Measurements from ENCODE around the gene PDZD2.

PDZD2 gene

GRCh38 chr5:31936683-31937082 lies 297.8 kb downstream of the PDZD2 start:
- Histone ChIP-seq H3K9me3 (ENCODE audit: insufficient read depth, low read length, severe bottlenecking) (no peaks in the 10 kb centered on the region), H3K79me2 (ENCODE audit: insufficient read depth, low read length) (no peaks in the 10 kb centered on the region), H3K27me3 (ENCODE audit: insufficient read depth, low read length, poor library complexity) (no peaks in the 10 kb centered on the region), H3K4me3 (ENCODE audit: low read depth in 1 of 2, low read length in 2 of 2) (no peak overlapping the region), H2AFZ (ENCODE audit: low read depth, low read length) (no peak overlapping the region), H3K36me3 (ENCODE audit: insufficient read depth, low read length) (no peaks in the 10 kb centered on the region), H3K9ac (ENCODE audit: low read depth, low read length) (no peak overlapping the region), H3K27ac (ENCODE audit: low read length) (no peak overlapping the region), H4K20me1 (ENCODE audit: insufficient read depth, low read length) (no peaks in the 10 kb centered on the region), H3K4me1 (ENCODE audit: insufficient read depth, low read length) (no peaks in the 10 kb centered on the region), H3K4me2 (ENCODE audit: insufficient read depth, low read length) (no peak overlapping the region)
- no peak for ATAC-seq (ENCODE audit: insufficient read depth, low read depth)
- TF ChIP-seq CTCF (IDR thresholded peaks at IDR 0.05; ENCODE audit: borderline replicate concordance, extremely low read depth, low read length, poor library complexity, severe bottlenecking) (no peak), EZH2 (IDR thresholded peaks at IDR 0.05; ENCODE audit: borderline replicate concordance, low read depth, low read length, severe bottlenecking) (no peak)
- DNase-seq = no peak

DNA sequence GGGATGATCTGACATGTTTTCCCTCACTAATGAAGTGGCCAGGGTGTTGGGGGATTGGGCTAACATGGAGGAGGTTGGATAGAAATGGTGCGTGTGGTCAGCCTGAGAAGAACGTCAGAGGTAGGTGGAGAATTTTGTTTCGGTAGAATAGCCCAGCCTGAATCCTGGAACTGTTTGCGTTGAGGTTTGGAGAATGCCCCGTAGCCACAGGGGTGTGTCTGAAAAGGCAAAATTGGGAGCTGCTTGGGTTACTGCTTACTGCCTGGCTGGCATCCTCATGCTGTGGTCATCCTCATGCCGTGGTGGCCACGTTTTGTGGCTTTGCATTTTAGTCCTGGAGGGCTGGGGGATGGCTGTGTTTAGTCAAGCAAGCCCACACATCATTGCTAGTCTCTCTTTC lies 298.3 kb downstream of the PDZD2 start:
- Histone ChIP-seq H3K36me3 (ENCODE audit: insufficient read depth, low read length) (no peaks in the 10 kb centered on the region), H3K9me3 (ENCODE audit: insufficient read depth, low read length, severe bottlenecking) (no peaks in the 10 kb centered on the region), H3K4me3 (ENCODE audit: low read depth in 1 of 2, low read length in 2 of 2) (no peak overlapping the region), H3K4me1 (ENCODE audit: insufficient read depth, low read length) (no peaks in the 10 kb centered on the region), H3K4me2 (ENCODE audit: insufficient read depth, low read length) (no peak overlapping the region), H2AFZ (ENCODE audit: low read depth, low read length) (no peak overlapping the region), H3K27me3 (ENCODE audit: insufficient read depth, low read length, poor library complexity) (no peaks in the 10 kb centered on the region), H4K20me1 (ENCODE audit: insufficient read depth, low read length) (no peaks in the 10 kb centered on the region), H3K79me2 (ENCODE audit: insufficient read depth, low read length) (no peaks in the 10 kb centered on the region), H3K9ac (ENCODE audit: low read depth, low read length) (no peak overlapping the region), H3K27ac (ENCODE audit: low read length) (no peak overlapping the region)
- DNase-seq = no peak
- TF ChIP-seq CTCF (IDR thresholded peaks at IDR 0.05; ENCODE audit: borderline replicate concordance, extremely low read depth, low read length, poor library complexity, severe bottlenecking) (no peak), EZH2 (IDR thresholded peaks at IDR 0.05; ENCODE audit: borderline replicate concordance, low read depth, low read length, severe bottlenecking) (no peak)
- no peak for ATAC-seq (ENCODE audit: insufficient read depth, low read depth)

- no peak overlapping the region for H3K4me2 ChIP-seq (ENCODE audit: insufficient read depth, low read length)
- no peak overlapping the region for H3K9ac ChIP-seq (ENCODE audit: low read depth, low read length)
- H3K36me3 ChIP-seq (ENCODE audit: insufficient read depth, low read length) = no peaks in the 10 kb centered on the region
- no peaks in the 10 kb centered on the region for H3K4me1 ChIP-seq (ENCODE audit: insufficient read depth, low read length)
- no peaks in the 10 kb centered on the region for H3K9me3 ChIP-seq (ENCODE audit: insufficient read depth, low read length, severe bottlenecking)
- H3K4me3 ChIP-seq (ENCODE audit: low read depth in 1 of 2, low read length in 2 of 2) = no peak overlapping the region
- H3K79me2 ChIP-seq (ENCODE audit: insufficient read depth, low read length) = no peaks in the 10 kb centered on the region
- H3K27me3 ChIP-seq (ENCODE audit: insufficient read depth, low read length, poor library complexity) = no peaks in the 10 kb centered on the region
- TF ChIP-seq EZH2 (IDR thresholded peaks at IDR 0.05; ENCODE audit: borderline replicate concordance, low read depth, low read length, severe bottlenecking) = no peak
- no peak for TF ChIP-seq CTCF (IDR thresholded peaks at IDR 0.05; ENCODE audit: borderline replicate concordance, extremely low read depth, low read length, poor library complexity, severe bottlenecking)
- DNase-seq = no peak
- H3K27ac ChIP-seq (ENCODE audit: low read length) = no peak overlapping the region
- no peak overlapping the region for H2AFZ ChIP-seq (ENCODE audit: low read depth, low read length)
- no peaks in the 10 kb centered on the region for H4K20me1 ChIP-seq (ENCODE audit: insufficient read depth, low read length)
- ATAC-seq (ENCODE audit: insufficient read depth, low read depth) = no peak
Measured at GRCh38 chr5:31937703-31938102, 298.8 kb downstream of the PDZD2 start.

DNA sequence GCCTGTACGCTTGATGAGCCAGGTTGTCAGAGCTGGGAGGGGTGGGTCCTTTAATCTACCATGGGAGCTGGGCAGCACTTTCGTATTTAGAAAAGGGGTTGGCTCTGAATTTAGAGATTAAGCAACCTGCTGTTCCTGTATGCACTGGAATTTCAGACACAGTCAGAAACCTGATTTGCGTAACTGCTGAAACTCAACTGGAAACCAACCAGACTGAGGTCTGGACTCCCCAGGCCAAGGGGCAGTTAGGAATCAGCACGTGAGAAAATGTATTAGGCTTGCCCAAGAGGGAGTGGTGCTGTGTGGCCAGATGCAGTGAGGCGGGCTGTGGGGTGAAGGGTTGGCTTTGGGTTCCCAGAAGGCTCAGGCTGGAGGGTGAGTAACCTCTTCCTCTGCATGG lies 300.2 kb downstream of the PDZD2 start:
- H3K4me1 ChIP-seq (ENCODE audit: insufficient read depth, low read length) = no peaks in the 10 kb centered on the region
- no peaks in the 10 kb centered on the region for H4K20me1 ChIP-seq (ENCODE audit: insufficient read depth, low read length)
- no peaks in the 10 kb centered on the region for H3K27me3 ChIP-seq (ENCODE audit: insufficient read depth, low read length, poor library complexity)
- no peak for DNase-seq
- H3K79me2 ChIP-seq (ENCODE audit: insufficient read depth, low read length) = no peaks in the 10 kb centered on the region
- no peak overlapping the region for H3K4me3 ChIP-seq (ENCODE audit: low read depth in 1 of 2, low read length in 2 of 2)
- no peak for TF ChIP-seq CTCF (IDR thresholded peaks at IDR 0.05; ENCODE audit: borderline replicate concordance, extremely low read depth, low read length, poor library complexity, severe bottlenecking)
- no peak for TF ChIP-seq EZH2 (IDR thresholded peaks at IDR 0.05; ENCODE audit: borderline replicate concordance, low read depth, low read length, severe bottlenecking)
- H3K36me3 ChIP-seq (ENCODE audit: insufficient read depth, low read length) = no peaks in the 10 kb centered on the region
- H3K9ac ChIP-seq (ENCODE audit: low read depth, low read length) = no peak overlapping the region
- no peak overlapping the region for H3K4me2 ChIP-seq (ENCODE audit: insufficient read depth, low read length)
- no peaks in the 10 kb centered on the region for H3K9me3 ChIP-seq (ENCODE audit: insufficient read depth, low read length, severe bottlenecking)
- H3K27ac ChIP-seq (ENCODE audit: low read length) = no peak overlapping the region
- H2AFZ ChIP-seq (ENCODE audit: low read depth, low read length) = no peak overlapping the region
- ATAC-seq (ENCODE audit: insufficient read depth, low read depth) = no peak
